Measurements from ENCODE around the gene NAALADL1. TPM values are rescaled to one million over a fixed set of nuclear protein-coding genes. Genes with fewer than 3 reads are reported as not detected.

Gene NAALADL1
- polyA plus RNA-seq, 12 donors, result 5.1 to 26.1 (median 7.8) TPM; not detected in 1

DNA sequence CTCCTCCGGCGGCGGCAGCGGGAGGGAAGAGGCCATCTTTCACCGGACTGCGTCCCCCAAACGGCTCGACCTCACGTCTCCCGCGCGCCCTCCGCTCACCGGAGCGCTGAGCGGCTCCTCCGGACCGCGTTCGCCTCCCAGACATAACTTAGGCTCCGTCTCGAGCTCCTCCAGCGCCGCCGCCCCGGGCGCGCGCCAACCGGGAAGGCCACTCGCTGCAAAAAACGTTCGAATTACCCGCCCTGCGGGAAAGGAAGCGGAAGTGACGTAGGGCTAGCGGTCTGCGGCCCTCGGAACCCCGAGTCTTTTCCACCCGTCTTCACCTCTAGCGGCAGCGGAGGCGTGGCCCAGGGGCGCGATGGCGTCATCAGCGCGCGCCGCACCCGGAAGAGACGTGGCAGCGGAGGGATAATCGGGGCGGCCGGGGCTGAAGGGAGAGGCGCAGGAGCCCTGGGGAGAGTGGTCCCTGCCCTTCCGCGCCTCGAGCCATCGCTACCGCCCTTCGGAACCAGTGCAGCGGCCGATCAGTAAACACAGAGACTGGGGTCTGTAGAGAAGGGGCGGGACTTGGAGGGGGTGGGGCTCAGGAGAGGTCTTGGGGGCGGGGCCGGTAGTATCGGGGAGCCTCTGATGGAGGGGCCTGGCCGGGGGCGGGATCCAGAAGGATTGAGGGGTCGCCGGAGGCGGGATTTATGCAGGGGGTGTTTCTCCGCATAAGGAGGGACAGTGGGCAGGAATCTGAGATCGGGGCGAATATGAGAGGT lies 25.7 kb upstream of the NAALADL1 start, which contains the start of the genes CDCA5 and ZFPL1:
CDCA5 (minus strand) TSS at position 207 of the 764 bp plus-strand sequence; CDS start at position 145, 62 bp downstream.
ZFPL1 (plus strand) TSS at position 389 of the 764 bp plus-strand sequence. CDS start 477 bp downstream, outside the sequence.
- DNase-seq, result peak; percentile 96

- DNase-seq, result no peak
Measured at GRCh38 chr11:65083134-65083833, 24.9 kb upstream of the NAALADL1 start.

- DNase-seq, result no peak
Measured at GRCh38 chr11:65078786-65079342, 20.5 kb upstream of the NAALADL1 start.

DNA sequence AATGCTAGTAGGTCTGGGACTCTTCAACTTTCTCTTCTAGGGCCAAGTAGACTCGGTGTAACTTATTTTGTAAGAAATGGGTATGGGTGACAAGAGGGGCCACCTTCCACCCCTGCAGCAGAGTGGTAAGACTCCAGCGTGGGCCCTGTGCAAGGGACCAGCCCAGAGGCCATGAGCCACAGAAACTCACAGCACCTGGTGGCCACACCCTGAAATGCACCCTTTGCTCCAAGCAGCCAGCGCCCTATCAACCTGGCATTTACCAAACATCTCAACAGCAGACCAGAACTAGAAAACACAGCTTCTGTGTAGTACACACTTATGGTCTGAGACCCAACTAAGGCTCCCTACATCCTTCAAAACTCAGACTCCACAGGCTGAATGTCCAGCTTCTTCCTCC lies 19.8 kb upstream of the NAALADL1 start:
- no peak for DNase-seq

- DNase-seq, result no peak
Measured at GRCh38 chr11:65077451-65077850, 19.1 kb upstream of the NAALADL1 start.

DNA sequence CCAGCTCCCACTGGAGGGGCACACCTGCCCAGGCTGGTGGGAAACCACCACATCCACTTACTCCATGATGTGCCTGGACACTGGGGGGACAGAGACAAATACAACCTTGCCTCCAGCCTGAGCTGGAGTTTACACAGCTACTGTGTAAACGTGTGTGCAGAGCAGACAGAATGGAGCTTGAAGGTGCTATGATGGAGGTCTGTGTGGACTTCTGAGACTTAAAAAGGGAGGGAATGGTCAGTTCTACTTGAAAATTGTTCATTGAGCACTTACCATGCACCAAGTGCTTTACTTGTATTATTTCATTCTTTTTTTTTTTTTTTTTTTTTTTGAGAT lies 14.2 kb upstream of the NAALADL1 start:
- no peak for DNase-seq

DNA sequence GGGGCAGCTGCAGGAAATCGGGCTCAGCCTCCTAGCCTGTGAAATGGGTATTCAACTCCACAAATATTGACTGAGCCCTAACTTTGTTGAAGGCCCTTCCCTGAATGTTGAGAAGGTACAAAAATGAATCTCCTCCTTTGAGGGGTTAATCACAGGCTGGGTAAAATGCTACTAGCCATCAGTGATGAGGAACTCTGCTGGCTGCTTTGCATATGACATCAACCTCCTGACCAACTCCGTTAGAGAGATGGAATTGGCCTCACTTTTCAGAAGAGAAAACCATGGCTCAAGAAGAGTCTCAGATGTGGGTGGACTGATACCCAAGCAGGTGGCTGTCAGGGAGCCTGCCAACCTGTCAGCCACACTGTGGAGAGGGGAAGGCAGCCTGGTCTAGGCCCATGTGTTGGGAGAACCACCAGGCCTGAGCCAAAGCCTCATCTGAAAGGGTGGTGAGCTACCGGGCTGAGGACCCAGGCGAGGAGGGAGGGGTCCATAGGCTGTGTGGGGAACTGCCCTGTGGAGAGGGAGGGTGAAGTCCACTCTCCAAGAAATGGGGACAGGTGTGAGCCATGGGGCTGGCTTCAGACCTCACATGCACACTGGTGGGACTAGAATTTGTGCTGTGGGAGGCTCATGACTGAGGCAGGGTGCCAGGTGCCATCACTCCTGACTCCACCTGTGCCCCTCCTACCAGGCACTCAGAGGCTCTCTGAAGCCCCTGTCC lies 13.7 kb upstream of the NAALADL1 start:
- DNase-seq, result no peak

GRCh38 chr11:65069217-65069616 lies 10.9 kb upstream of the NAALADL1 start:
- no peak for DNase-seq

- no peak for DNase-seq
Measured at GRCh38 chr11:65067446-65067845, 9.1 kb upstream of the NAALADL1 start.

DNA sequence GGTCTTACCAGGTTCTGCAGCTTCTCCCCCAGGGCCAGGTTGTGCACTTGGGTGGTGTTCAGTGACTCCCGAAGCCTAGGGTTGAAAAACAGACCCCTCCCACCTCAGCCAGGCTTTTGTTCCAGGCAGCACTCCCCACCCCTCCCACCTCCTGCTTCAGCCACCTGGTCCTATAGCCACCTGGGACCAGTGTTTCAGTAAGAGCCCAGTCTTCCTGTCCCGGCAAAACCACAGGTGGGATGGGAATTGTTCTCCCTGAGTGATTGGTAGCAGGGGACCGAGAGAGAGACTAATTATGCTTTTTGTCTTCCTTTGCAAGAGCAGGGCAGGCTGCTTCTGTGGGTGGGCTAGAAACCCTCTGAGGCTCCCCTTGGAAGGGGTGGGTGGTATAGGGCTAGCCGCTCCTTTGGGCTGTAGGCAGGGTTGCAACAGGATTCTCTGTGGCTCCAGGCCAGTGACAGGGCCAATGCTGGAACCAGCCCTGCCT lies 8.5 kb upstream of the NAALADL1 start:
- no peak for DNase-seq

DNA sequence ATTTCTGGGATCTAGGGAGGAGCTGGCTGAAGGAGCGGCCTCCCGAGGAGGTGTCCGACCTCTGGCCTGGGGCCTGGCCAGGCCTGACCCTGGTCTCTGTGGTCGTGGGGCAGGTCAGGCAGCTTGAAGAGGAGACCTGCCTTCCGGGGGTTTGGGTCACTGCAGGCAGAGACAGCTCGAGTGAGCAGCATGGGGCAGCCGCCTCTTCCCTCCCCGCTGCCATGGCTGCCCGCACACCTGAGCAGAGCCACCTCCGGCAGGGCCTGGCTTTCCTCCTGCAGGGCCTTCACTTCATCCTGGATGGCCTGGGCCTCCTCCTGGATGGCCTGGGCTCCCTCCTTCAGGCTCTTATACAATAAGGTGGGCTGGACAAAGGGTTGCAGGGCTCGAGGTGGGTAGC lies 8.0 kb upstream of the NAALADL1 start:
- DNase-seq, result no peak

- no peak for DNase-seq
Measured at GRCh38 chr11:65065851-65066250, 7.5 kb upstream of the NAALADL1 start.

GRCh38 chr11:65064847-65065240 lies 6.5 kb upstream of the NAALADL1 start:
- DNase-seq, result no peak

DNA sequence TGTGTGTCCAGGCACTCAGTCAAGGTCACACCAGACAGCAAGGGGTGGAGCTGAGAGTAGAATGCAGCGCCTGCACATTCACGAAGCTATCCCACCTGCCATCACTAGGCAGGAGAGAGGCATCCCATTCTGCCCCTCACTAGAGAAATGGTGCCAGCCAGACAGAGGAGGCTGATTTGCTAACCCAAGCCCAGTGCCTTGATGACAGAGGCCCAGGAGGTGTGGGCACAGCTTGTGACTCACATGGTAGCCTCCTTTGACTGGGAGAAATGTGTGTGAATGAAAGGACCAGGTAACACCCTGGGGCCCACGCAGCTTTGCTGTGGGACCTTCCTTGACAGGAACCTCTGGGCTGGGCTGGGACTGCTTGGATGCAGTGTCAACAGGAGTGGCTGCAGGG lies 5.2 kb upstream of the NAALADL1 start:
- no peak for DNase-seq

DNA sequence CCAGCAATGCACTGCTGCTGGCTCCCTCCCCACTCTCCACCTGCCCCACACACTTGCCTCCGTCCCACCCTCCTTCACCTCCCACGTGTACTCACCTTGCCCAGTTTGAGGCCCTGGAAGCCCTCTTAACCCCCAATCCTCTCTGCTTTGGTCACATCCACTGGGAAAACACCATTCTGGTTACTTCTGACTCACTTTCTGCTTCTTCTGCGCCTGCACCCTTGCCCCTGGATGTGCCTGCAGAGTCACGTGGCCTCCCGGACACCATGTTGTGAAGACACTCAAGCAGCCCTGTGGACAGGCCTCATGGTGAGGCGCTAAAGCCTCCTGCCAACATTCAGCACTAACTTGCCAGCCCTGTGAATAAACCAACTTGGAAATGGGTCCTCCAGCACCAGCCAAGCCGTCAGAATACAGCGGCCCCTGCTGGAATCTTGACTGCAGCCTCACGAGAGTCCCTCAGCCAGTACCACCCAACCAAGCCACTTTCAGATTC lies 2.6 kb upstream of the NAALADL1 start:
- no peak for DNase-seq

- no peak for DNase-seq
Measured at GRCh38 chr11:65059959-65060824, 1.8 kb upstream of the NAALADL1 start.

DNA sequence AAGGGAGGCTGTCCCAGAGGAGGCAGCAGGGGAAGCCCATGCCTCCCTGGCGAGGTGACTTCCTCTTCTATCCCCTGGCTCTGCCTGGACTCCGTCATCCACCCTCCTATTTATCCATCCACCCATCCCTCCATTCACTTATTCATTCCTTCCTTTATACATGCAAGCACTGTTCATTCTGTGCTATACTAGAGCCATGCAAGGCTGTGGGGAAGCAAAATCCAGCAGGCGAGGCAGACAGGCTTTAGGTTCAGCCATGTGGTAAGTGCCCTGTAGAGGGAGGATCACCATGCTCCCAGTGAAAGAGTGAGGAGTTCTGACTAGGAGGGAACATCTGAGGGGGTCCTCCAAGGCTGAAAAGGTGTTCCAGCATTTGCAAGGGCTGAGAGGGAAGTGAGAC lies 1.2 kb upstream of the NAALADL1 start:
- no peak for DNase-seq

- DNase-seq, result no peak
Measured at GRCh38 chr11:65058012-65058411, 341 bp downstream of the NAALADL1 start.

GRCh38 chr11:65057526-65057925 lies 827 bp downstream of the NAALADL1 start:
- no peak for DNase-seq

- no peak for DNase-seq
Measured at GRCh38 chr11:65056999-65057398, 1.4 kb downstream of the NAALADL1 start.

DNA sequence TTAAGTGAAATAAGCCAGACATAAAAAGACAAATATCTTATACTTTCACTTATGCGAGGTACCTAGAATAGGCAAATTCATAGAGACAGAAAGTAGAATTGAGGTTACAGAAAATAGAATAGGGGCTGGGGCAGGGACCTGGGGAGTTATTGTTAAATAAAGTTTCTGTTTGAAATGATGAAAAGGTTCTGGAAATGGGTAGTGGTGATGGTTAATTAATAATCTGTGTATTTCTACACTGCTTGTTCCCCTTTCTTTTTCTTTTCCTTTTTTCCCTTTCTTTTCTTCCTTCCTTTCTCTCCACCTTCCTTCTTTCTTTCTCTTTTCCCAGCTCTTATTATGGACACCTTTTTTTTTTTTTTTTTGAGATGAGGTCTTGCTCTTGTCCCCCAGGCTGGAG lies 2.8 kb downstream of the NAALADL1 start:
- DNase-seq, result no peak
